Measurements from ENCODE around the gene SSBP2. TPM values are rescaled to one million over a fixed set of nuclear protein-coding genes. Genes with fewer than 3 reads are reported as not detected.
A peak's percentile ranks its signal among the peaks of the same experiment; 100 is the strongest.

SSBP2 gene
- total RNA-seq, 6 donors from 2014 or later: 23.0 to 110 (median 32.9) TPM

DNA sequence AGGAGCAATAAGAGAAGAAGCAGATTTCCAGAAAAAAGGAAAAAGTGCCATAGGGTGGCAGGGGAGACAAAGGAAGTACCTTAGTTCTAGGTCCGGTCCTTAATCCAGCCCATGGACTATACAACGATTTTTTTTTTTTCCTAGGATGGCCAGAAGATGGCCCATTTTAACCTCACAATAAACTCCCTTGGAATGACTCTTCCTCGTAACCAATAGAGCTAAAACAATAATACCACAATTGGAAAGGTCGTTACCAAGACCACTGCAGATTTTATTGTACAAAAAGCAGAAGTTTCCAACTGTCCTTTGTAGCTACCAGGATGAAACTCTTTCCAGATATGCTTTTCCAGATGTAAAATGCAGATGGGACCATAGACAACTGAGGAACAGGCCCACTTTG lies 34.4 kb upstream of the SSBP2 start:
- TF ChIP-seq POLR2AphosphoS5 (IDR thresholded peaks at IDR 0.05) (no peak), POLR2A (IDR thresholded peaks at IDR 0.05) (no peak), EP300 (IDR thresholded peaks at IDR 0.05) (no peak)
- TF ChIP-seq, protein P1, sequence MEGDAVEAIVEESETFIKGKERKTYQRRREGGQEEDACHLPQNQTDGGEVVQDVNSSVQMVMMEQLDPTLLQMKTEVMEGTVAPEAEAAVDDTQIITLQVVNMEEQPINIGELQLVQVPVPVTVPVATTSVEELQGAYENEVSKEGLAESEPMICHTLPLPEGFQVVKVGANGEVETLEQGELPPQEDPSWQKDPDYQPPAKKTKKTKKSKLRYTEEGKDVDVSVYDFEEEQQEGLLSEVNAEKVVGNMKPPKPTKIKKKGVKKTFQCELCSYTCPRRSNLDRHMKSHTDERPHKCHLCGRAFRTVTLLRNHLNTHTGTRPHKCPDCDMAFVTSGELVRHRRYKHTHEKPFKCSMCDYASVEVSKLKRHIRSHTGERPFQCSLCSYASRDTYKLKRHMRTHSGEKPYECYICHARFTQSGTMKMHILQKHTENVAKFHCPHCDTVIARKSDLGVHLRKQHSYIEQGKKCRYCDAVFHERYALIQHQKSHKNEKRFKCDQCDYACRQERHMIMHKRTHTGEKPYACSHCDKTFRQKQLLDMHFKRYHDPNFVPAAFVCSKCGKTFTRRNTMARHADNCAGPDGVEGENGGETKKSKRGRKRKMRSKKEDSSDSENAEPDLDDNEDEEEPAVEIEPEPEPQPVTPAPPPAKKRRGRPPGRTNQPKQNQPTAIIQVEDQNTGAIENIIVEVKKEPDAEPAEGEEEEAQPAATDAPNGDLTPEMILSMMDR (IDR thresholded peaks at IDR 0.05): no peak
- Histone ChIP-seq H3K9me3 (no peaks in the 10 kb centered on the region), H3K4me1 (peaks cover 10 to 20% (median 15%) of the 10 kb centered on the region in 4 donors), H3K27ac (no peak overlapping the region), H3K4me3 (no peak overlapping the region), H3K36me3 (no peaks in the 10 kb centered on the region), H3K27me3 (no peaks in the 10 kb centered on the region)
- ATAC-seq (ENCODE audit: low FRiP score in 2 of 2): no peak
- WGBS, 2 donors: 44 to 62% methylated on average over 4 of the region's 4 CpGs
- no peak for DNase-seq

DNA sequence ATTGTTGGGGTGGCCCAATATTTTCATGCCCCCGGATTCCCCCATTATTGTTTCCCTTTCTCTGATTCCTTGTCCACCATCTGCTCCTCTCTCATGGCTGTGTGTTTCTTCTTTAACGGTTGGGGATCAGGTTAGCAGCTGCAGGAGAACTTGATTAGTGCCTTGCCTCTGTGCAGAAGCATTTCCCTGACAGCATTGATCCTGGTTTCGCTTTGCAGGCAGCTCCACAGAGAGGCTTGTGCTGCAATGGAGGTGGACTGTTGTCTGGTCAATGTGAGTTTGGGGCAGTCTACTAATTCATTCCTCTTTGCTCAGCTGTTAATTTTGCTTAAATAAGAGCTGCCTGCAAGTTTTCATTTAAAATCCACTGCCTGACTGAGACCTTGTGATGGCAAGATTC lies 32.5 kb upstream of the SSBP2 start:
- no peak for ATAC-seq (ENCODE audit: low FRiP score in 2 of 2)
- H3K27ac ChIP-seq: no peak overlapping the region
- DNase-seq: no peak
- no peaks in the 10 kb centered on the region for H3K27me3 ChIP-seq
- H3K36me3 ChIP-seq: no peaks in the 10 kb centered on the region
- TF ChIP-seq, protein P1 (IDR thresholded peaks at IDR 0.05): no peak
- TF ChIP-seq EP300 (IDR thresholded peaks at IDR 0.05): no peak
- no peak for TF ChIP-seq POLR2A (IDR thresholded peaks at IDR 0.05)
- TF ChIP-seq POLR2AphosphoS5 (IDR thresholded peaks at IDR 0.05): no peak
- H3K9me3 ChIP-seq: no peaks in the 10 kb centered on the region
- WGBS, 2 donors: 65 to 78% methylated on average over 2 to 3 of the region's 3 CpGs
- no peak overlapping the region for H3K4me3 ChIP-seq
- peaks cover 23 to 35% (median 29%) of the 10 kb centered on the region in 4 donors for H3K4me1 ChIP-seq

DNA sequence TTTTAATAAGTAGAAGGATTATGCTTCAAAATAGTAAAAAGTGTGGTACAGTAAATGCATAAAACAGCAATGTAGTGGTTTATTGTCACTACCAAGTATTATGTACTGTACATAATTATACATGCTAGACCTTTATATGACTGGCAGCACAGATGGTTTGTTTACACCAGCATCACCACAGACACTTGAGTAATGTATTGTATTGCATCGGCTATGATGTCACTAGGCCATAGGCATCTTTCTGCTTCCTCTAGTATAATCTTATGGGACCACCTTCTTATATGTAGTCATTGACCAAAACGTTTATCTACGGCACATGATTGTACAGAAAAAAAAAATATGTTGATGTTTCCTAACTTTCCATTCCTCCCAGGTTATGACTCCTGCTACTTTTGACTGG lies 31.9 kb upstream of the SSBP2 start:
- ATAC-seq (ENCODE audit: low FRiP score in 2 of 2) (no peak), DNase-seq (no peak)
- no peak overlapping the region for H3K4me3 ChIP-seq
- WGBS, 2 donors: 83 to 86% methylated on average over 3 of the region's 3 CpGs
- H3K36me3 ChIP-seq: no peaks in the 10 kb centered on the region
- no peaks in the 10 kb centered on the region for H3K27me3 ChIP-seq
- H3K27ac ChIP-seq: no peak overlapping the region
- peaks cover 23 to 35% (median 28%) of the 10 kb centered on the region in 4 donors for H3K4me1 ChIP-seq
- no peaks in the 10 kb centered on the region for H3K9me3 ChIP-seq
- TF ChIP-seq POLR2A (IDR thresholded peaks at IDR 0.05) (no peak), EP300 (IDR thresholded peaks at IDR 0.05) (no peak), POLR2AphosphoS5 (IDR thresholded peaks at IDR 0.05) (no peak)
- TF ChIP-seq, protein P1 (IDR thresholded peaks at IDR 0.05): no peak

DNA sequence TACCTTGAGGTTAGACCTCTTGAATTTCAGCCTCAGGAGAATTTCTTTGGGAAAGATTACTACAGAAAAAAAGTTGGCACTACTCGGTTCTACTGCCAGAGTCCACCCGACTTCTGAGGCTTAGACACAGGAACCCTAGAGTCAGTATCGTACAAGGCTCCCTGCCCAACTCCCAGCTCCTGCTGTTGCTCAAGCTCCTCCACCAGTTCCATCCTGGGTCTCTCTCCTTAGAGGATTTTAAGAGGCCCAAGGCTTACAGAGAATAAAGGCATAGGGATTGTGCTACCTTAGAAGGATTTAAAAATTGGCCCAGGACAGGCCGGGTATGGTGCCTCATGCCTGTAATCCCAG lies 29.0 kb upstream of the SSBP2 start:
- no peak for TF ChIP-seq POLR2A (IDR thresholded peaks at IDR 0.05)
- no peak for TF ChIP-seq POLR2AphosphoS5 (IDR thresholded peaks at IDR 0.05)
- TF ChIP-seq, protein P1 (IDR thresholded peaks at IDR 0.05): no peak
- no peak for TF ChIP-seq EP300 (IDR thresholded peaks at IDR 0.05)
- Histone ChIP-seq H3K27ac (peak overlapping the region; percentile 79 to 92 (median 82)), H3K9me3 (no peaks in the 10 kb centered on the region), H3K27me3 (no peaks in the 10 kb centered on the region), H3K4me3 (no peak overlapping the region), H3K36me3 (no peaks in the 10 kb centered on the region), H3K4me1 (peaks cover 16 to 25% (median 20%) of the 10 kb centered on the region in 4 donors)
- WGBS, 2 donors: 71 to 77% methylated on average over 4 of the region's 4 CpGs
- no peak for DNase-seq
- ATAC-seq (ENCODE audit: low FRiP score in 2 of 2): peak in 1 of 2 donors; percentile 27
